Progenitor cell of endocrine pancreas (in vitro differentiated cells): ENCODE results near the gene SETBP1. TPM values are rescaled to one million over a fixed set of nuclear protein-coding genes. Genes with fewer than 3 reads are reported as not detected.

Experiments
- DNase-seq: peaks from one replicate; pipeline ENCODE4 v3.0.0; 2021; ENCODE audit warnings: low spot score; ENCODE audit not compliant: unreplicated experiment
- H3K27ac Mint-ChIP-seq: 2 replicates; pipeline ENCODE4 v1.8.0; 2021; ENCODE audit warnings: mild to moderate bottlenecking, moderate library complexity, mixed read lengths
- H3K27me3 Mint-ChIP-seq: 2 replicates; pipeline ENCODE4 v1.8.0; 2021; ENCODE audit warnings: mixed read lengths
- H3K36me3 Mint-ChIP-seq: 2 replicates; pipeline ENCODE4 v1.8.0; 2022; ENCODE audit warnings: mixed read lengths; ENCODE audit not compliant: insufficient read depth
- H3K4me1 Mint-ChIP-seq: 2 replicates; pipeline ENCODE4 v1.8.0; 2021; ENCODE audit warnings: low read depth, mixed read lengths
- H3K4me3 Mint-ChIP-seq: 2 replicates; pipeline ENCODE4 v1.8.0; 2021; ENCODE audit warnings: low read depth, mild to moderate bottlenecking, moderate library complexity, mixed read lengths
- H3K9me3 Mint-ChIP-seq: 2 replicates; pipeline ENCODE4 v1.8.0; 2021; ENCODE audit warnings: low read depth, mixed read lengths
- CTCF ChIP-seq: fragments of 200-600 bp; sonication (generic); IDR thresholded peaks from one replicate; pipeline ENCODE4 v1.5.0; 2021; ENCODE audit warnings: antibody characterized with exemption, mild to moderate bottlenecking; ENCODE audit not compliant: unreplicated experiment
- total RNA-seq: library from RNA; stranded (reverse); gene quantifications from 2 replicates; pipeline ENCODE4 v1.2.1, GENCODE V29; 2021

Gene SETBP1
- total RNA-seq, 1 donor from 2014 or later, result 30.8 TPM

GRCh38 chr18:44788334-44788733, 107.6 kb downstream of the SETBP1 start:
- TF ChIP-seq CTCF, result no peak
- H3K27ac Mint-ChIP-seq, result no peak overlapping the region
- no peaks in the 10 kb centered on the region for H3K9me3 Mint-ChIP-seq
- no peaks in the 10 kb centered on the region for H3K27me3 Mint-ChIP-seq
- DNase-seq, result no peak
- no peaks in the 10 kb centered on the region for H3K36me3 Mint-ChIP-seq
- peaks cover 44% of the 10 kb centered on the region for H3K4me1 Mint-ChIP-seq
- H3K4me3 Mint-ChIP-seq, result no peak overlapping the region

- peak overlapping the region; percentile 44 for H3K4me3 Mint-ChIP-seq
- H3K27me3 Mint-ChIP-seq, result no peaks in the 10 kb centered on the region
- H3K9me3 Mint-ChIP-seq, result no peaks in the 10 kb centered on the region
- no peaks in the 10 kb centered on the region for H3K36me3 Mint-ChIP-seq
- H3K4me1 Mint-ChIP-seq, result peaks cover 43% of the 10 kb centered on the region
- DNase-seq, result no peak
- no peak for TF ChIP-seq CTCF
- H3K27ac Mint-ChIP-seq, result peak overlapping the region; percentile 84
Measured at GRCh38 chr18:44789710-44790109, 109.0 kb downstream of the SETBP1 start.

GRCh38 chr18:44790860-44791259, 110.2 kb downstream of the SETBP1 start:
- no peak overlapping the region for H3K4me3 Mint-ChIP-seq
- H3K9me3 Mint-ChIP-seq, result no peaks in the 10 kb centered on the region
- TF ChIP-seq CTCF, result no peak
- no peak overlapping the region for H3K27ac Mint-ChIP-seq
- peaks cover 41% of the 10 kb centered on the region for H3K4me1 Mint-ChIP-seq
- DNase-seq, result no peak
- no peaks in the 10 kb centered on the region for H3K36me3 Mint-ChIP-seq
- H3K27me3 Mint-ChIP-seq, result no peaks in the 10 kb centered on the region

- Mint-ChIP-seq H3K27me3 (no peaks in the 10 kb centered on the region), H3K36me3 (no peaks in the 10 kb centered on the region), H3K9me3 (no peaks in the 10 kb centered on the region), H3K4me3 (no peak overlapping the region), H3K4me1 (peaks cover 38% of the 10 kb centered on the region), H3K27ac (no peak overlapping the region)
- TF ChIP-seq CTCF, result no peak
- no peak for DNase-seq
Measured at GRCh38 chr18:44791520-44791919, 110.8 kb downstream of the SETBP1 start.

GRCh38 chr18:44792456-44793061, 111.9 kb downstream of the SETBP1 start:
- H3K27me3 Mint-ChIP-seq, result no peaks in the 10 kb centered on the region
- TF ChIP-seq CTCF, result no peak
- H3K27ac Mint-ChIP-seq, result no peak overlapping the region
- no peak for DNase-seq
- H3K36me3 Mint-ChIP-seq, result no peaks in the 10 kb centered on the region
- H3K4me1 Mint-ChIP-seq, result peaks cover 44% of the 10 kb centered on the region
- no peaks in the 10 kb centered on the region for H3K9me3 Mint-ChIP-seq
- H3K4me3 Mint-ChIP-seq, result no peak overlapping the region
